D721Med (cell line): Measurements from ENCODE around the gene TBC1D8B.

Experiments
- DNase-seq: peaks from one replicate; pipeline ENCODE4 v3.0.0; 2011; ENCODE audit warnings: low spot score; ENCODE audit not compliant: insufficient read length
- FAIRE-seq: peaks from 2 replicates; lab custom pipeline; 2011; peaks lifted over from hg19 to GRCh38; lab: Jason Lieb, UNC
- CTCF ChIP-seq: IDR thresholded peaks from 2 replicates; pipeline ENCODE4 v1.5.1; 2012; ENCODE audit warnings: mild to moderate bottlenecking, control low read depth; ENCODE audit not compliant: insufficient read depth; ENCODE audit errors: missing control alignments

Gene TBC1D8B

DNA sequence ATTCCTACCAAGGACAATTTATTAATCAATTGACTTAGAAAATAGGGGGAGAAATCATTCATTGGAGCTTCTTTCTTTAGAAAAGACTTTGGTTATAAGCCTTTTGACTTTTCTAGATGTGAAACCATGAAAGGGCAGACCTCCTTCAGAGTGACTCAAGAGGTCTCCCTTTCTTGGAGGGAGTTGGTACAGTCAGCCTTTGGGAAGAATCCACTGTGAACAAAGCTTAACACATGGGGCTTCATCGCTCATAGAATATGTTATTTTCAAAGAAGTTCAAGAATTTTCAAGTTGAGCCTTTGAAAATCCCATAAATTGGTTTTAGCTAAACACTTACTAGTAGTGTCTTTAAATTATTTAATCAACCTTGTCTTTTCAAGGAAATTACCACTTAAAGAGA lies 72.7 kb downstream of the TBC1D8B start:
- FAIRE-seq (peak; percentile 11), DNase-seq (no peak)
- TF ChIP-seq CTCF = no peak

DNA sequence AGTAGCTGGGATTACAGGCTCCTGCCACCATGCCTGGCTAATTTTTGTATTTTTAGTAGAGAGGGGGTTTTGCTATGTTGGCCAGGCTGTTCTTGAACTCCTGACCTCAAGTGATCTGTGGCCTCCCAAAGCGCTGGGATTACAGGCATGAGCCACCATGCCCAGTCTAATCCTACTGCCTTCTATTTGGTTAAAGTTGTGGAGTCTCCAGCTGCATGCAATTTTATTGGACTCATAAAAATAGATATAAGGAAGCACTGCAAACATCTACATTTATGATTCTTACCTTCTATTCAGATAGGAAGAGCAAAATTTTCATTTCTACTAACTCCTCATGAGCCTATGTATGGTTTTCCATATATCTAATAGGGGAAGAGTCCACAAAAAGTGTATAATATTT lies 87.0 kb downstream of the TBC1D8B start:
- FAIRE-seq = no peak
- TF ChIP-seq CTCF = no peak

DNA sequence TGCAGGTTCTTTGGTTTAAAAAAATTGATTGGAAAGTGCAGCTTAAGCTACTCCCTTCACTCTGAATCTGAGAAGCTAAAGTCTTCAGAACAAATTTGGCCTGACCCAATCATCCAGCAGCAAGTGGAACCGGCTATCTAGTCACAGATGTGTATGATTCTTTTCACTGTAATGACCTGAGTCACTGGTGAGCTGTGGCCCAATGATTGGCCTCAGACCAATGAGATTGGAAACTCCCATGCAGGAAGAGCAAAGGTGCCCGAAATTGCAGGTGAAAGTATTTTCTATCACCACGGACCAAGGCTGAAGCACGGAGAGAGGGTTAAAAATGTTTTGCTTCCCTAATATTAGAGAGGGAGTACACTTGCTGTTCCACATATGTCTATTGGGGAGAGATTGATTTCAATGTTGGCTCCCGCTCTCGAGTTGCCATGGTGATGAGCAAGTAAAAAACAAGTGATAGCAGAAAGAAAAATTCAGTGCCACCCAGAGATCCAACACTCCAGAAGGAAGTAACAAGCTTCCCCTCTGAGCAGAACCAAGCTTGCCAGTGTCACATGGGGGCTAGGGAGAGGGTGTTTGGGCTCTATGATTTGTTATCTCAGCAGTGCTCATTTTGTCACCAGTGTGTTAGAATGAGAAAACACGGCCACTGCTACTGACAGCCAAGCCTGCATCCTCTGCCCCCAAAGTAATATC lies 89.4 kb downstream of the TBC1D8B start:
- no peak for DNase-seq
- no peak for TF ChIP-seq CTCF
- FAIRE-seq = no peak

More for the DNA sequence above, 87.0 kb downstream of the TBC1D8B start:
- DNase-seq = no peak

- DNase-seq = no peak
- no peak for FAIRE-seq
These were observed 92.0 kb downstream of the TBC1D8B start for GRCh38 chrX:106894392-106894909.

DNA sequence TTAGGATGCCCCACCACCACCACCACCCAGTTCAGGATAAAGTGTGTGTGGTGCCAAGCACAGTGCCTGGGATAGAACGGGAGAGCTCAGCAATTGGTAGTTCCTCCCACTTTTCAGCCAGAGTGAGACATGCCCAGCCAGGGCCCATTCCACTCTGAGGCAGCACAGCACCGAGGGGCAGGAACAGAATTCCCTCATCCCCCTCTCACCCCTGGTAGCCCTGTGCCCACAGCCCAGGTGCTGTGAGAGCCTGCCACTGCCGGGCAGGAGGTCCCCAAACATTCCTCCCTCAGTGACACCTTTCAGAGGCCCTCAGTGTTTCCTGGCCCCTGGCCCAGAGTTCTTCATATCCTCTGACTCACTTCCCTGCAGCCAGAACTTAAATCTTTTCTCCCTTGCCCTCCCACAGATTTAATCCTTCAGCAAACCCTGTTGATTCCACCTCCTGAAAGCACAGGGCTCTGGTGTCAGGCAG lies 92.5 kb downstream of the TBC1D8B start:
- TF ChIP-seq CTCF = no peak
- FAIRE-seq = no peak
- no peak for DNase-seq

More at GRCh38 chrX:106894392-106894909, 92.0 kb downstream of the TBC1D8B start:
- peak; percentile 83 for TF ChIP-seq CTCF

DNA sequence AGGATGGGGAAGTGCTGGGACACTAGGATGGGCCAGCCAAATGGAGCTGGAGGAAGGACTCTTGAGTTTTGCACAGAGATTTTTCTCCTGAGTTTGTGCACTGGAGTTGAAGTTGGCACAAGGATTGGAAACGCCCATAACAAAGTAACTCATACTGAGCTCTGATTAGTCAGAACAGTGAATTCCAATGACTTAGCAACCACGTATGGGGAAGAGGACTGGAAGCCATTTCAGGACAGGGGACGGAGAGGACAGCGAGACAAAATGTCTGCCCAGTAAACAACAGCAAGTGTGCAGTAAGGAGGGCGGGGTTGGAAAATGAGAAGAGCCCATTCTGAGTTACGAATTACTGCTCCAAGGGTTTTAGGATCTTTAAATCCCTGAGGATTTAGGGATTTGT lies 94.8 kb downstream of the TBC1D8B start:
- no peak for TF ChIP-seq CTCF
- DNase-seq = no peak
- FAIRE-seq = no peak

- FAIRE-seq = no peak
- peak; percentile 28 for TF ChIP-seq CTCF
- no peak for DNase-seq
These were observed 96.0 kb downstream of the TBC1D8B start for GRCh38 chrX:106898462-106898861.
